SH-SY5Y (cell line): ENCODE data around the gene CTDP1.

Source experiments
- GATA2 ChIP-seq: IDR thresholded peaks from 2 replicates; pipeline ENCODE4 v1.6.1; 2011; ENCODE audit warnings: mild to moderate bottlenecking, low read depth, low read length
- GATA3 ChIP-seq: IDR thresholded peaks from 2 replicates; pipeline ENCODE4 v1.6.1; 2011; ENCODE audit warnings: low read depth, mild to moderate bottlenecking, low read length, moderate library complexity

GRCh38 chr18:79760881-79761280, 81.3 kb downstream of the CTDP1 start:
- TF ChIP-seq GATA2 (no peak), GATA3 (no peak)
